HG03378 (cell line): ENCODE data around the gene ACP6.

Experiments used
- ATAC-seq: cut with Tn5 transposase; IDR thresholded peaks from one replicate; pipeline ENCODE4 v1.9.1; 2021; ENCODE audit warnings: mild to moderate bottlenecking, moderate library complexity; ENCODE audit not compliant: unreplicated experiment

ACP6 gene

DNA sequence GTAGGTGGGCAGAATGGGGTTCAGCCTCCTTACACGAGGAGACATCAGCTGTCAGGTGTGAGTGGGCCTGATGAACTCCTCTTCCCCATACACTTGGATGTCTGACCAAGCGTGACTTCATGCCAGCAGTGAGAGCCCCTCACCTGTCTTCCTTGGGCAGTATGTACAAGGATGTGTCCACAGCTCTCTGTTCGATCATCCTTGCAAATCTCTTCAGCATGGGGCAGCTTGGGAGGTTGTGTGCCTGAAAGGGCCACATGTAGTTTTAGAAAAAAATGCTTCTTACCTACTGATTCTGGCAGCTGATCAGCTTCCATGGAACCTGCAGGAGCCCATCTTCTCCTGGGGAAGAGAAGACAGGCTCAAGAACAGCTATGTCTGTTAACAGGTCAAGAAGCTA is 18.0 kb downstream of the ACP6 start:
- no peak for ATAC-seq

DNA sequence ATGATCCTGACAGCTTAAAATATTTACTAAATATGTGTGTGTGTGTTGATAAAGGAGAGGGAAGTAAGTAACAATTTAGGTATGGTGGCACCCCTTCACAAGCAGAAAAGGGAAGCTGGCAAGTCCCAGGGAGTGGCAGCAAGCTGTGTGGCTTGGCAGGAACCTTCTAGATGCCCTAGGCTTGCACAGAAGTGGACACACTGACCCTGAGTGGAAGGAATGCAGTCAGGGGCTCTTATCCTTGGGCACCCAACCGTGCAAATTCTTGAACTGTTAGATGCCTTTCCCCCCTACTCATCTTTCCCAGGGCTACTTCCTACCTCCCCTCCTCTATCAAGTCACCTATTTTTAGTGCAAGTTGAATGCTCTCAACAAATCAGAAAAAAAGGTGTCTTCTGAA is 18.9 kb downstream of the ACP6 start:
- ATAC-seq: no peak

DNA sequence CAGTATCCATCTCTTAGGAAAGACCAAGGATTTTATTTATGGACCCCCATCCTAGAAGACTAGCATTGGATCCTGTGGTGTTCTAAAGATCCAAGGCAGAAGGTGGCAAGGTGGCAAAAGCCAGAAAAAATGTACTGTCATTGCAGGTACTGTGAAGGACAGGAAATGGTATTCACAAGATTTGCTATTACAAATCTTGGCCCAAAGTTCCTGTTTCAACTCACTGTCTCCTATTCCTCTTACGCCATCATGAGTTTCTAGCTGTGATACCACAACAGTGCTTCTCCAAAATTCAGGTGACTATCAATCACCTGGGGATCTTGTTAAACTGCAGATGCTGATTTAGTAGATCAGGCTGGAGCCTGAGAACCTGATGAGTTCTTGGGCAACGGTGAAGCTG is 21.4 kb downstream of the ACP6 start:
- ATAC-seq: no peak

DNA sequence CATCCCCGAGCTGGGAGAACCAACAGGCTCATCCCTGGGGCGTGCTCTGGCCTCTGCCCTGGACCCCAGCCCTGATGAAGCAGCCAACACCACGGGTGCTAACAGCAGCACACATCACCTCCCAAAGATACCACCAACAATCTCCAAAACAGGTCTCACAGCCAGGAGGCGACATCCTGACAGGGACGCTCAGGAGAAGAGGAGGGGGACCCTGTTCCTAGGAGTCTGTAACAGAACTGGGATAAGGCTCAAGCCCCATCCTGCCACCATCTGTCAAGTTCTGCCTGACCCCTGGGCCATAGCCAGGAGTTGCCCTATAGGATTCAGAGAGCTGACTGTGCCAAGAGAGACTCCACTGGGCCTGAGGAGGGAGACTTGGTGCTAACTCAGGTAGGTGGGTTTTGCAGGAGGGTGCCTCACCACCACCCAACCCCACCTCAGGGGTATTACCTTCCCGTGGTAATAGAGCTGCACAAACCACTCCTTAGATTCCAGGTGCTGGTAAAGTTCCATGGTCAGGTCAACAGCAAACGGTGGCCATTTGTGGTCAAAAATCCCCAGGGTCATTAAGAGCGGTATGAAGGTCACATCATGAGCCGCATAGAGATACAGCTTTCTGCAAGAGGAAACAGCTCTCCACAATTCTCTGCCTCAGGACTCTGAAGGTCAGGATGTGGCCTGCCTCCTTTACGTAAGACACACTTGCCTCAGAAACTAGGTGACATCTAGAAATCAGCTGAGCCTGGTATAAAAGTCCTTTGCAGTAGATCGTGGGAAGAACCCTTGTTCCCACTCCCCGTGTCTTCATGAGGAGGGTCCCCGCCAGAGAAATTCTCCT is 22.3 kb downstream of the ACP6 start:
- no peak for ATAC-seq

DNA sequence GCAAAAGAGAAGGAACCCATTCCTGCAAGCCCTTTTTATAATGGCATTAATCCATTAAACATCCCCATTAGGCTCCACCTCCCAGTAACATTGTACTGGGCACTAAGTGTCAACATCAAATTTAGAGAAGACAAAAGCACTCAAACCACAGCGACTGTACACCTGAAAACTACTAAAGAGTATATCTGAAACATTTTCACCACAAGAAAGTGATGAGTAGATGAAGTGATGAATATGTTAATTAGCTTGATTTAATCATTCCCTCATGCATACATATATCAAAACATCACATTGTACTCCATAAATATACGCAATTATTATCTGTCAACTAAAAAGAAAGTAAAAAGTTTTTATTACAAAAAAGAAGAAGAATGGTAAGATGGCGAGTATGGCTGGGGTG is 26.4 kb downstream of the ACP6 start:
- ATAC-seq: no peak

DNA sequence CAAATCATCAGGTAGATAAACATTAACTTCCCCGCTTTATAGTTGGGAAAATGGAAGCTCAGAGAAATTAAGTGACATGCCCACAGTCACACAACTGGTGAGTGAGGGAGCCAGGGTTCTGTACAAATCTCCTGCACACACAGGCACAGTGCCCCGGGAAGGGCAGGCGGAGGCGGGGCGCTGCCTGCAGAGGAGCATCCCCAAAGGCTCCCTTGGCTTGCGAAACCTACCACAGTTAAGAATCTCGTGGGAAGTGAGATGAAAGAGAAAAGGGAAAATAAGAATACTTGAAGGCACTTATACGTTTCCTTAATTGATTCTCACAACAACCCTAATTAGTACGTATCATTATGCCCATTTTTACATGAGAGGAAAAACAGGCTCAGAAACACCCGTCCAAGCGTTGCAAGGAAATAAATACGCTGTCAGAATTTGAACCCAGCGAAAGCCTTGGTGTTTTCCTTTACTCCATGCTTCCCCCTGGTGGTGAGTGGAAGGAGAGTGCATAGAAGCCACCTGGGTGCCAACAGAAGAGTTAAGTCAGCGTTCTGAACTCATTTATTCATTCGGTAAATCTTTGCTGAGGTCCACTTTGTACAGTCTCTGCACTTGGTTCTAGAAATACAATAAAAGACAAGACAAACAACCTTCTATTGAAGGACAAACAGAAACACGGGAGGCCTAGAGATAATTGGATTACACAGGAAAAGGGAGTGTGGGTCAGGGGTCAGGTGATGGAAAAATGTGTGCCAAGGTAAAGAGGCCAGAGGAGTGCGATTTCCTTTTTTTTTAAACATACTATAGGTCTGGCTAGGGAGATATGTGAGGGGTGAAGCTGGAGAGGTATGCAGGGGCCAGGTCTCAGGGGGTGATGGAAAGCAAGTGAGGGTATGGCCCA is 28.4 kb downstream of the ACP6 start:
- ATAC-seq: no peak

DNA sequence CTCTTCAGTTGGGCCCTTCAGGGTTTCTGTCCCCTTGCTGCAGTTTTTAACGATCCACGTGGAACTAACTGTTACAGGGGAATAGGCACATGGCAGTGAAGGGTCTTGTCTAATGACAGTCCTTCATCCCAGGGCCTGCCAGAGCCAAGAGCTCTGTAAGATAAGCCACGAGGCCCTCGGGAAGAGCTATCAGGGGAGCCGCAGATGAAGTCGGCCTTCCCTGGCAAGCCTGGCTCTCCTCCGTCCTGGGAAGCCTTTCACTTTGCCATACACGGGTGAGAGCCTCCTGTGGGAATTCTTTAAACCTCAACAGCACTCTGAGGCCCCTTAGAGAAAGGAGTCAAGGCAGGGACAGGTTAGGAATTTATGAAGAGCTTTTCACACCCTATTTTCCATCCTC is 29.0 kb downstream of the ACP6 start:
- no peak for ATAC-seq

DNA sequence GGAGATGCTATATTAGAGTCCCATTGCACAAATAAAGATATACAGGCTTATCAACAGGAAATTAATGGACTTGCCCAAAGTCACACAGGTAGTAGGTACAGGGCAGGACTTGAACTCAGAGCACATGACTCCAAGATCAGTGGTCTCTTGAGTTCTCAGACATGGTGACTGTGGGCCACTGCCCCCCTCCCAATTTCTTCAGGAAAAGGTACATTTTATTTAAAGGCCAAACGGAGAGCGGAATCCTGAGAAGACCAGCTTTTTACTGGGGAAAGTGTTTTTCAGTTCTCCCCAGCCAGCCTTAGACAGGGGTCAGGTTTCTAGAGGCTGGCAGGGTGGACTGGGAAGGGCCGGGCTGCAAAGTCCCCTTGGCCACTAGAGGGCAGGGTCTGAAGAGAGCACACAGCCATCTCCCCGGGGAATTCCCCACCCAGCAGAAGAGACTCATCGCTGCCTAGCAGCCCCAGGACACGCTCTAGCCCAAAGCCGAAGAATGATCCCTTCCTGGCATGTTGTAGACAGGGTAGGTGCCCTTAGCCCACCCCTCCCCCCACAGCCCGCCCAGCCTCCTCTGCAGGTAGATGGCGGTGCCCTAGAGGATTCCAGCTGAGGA is 29.7 kb downstream of the ACP6 start:
- ATAC-seq: peak; percentile 65

DNA sequence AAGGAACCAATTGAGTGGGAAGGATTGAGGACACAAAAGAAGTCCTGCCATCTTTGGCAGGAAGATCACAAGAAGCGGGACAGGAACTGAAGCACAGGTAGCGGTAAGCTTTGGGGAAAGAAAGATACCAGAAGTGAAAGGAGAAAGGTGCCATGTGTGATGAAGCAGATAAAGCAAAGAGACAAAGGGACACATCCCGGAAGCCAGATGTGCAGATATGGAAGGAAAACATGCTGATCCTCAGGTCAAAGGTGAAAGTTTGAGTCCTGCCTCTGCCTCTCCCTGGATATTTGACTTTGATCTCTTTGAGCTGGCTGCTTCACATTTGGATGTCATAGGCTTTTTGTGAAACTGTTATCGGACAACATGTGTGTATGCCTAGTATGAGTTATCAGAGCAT is 34.0 kb downstream of the ACP6 start:
- ATAC-seq: no peak

DNA sequence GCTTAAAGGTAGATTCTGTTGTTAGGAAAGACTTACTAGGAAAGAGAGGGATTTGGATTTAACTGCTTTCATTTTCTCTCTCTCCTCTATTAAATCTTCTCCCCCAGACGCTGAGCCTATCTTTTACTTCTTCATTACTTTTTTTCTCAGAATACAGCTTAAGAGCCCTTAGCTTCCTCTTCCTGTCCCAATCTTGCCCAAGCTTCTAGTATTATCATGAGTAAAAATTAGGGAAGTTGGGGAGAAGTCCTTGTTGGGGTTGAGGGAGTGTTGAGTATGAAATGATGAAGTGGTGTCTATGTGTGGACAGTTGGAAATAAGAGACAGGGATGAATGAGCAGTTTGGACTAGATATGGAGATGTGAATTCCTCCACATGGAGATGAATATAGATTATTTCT is 35.0 kb downstream of the ACP6 start:
- ATAC-seq: no peak

DNA sequence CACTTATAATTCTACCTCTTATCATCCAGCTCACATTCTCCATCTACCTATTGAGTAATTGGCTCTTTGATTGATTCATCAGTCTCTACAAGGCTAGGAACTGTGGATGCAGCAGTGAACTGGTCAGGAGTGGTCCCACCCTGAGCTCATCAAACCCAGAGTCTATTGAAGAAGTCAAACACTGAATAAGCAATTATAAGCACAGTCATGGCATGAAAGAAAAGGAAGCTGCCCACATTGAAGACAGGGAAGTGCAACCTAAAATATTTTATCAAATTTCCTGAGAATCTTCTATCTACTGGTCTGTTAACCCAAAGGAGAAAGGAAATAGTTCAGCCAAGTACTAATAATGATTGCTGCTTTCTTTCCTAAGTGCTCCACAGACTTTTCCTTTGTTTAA is 35.7 kb downstream of the ACP6 start:
- no peak for ATAC-seq

DNA sequence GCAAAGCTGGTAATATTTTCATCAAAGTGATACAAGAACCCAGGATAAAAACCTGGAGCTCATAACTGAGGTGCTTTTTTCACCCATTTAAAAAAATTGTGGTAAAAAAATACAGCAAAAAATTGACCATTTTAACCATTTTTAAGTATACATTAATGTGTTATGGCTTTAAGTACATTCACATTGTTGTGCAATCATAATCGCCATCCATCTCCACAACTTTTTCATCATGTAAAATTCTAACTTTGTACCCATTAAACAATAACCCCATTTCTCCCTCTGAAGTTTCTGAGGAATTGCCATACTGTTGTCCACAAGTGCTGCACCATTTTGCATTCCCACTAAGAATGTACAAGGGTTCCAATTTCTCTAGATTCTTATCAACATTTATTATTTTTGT is 36.6 kb downstream of the ACP6 start:
- no peak for ATAC-seq

DNA sequence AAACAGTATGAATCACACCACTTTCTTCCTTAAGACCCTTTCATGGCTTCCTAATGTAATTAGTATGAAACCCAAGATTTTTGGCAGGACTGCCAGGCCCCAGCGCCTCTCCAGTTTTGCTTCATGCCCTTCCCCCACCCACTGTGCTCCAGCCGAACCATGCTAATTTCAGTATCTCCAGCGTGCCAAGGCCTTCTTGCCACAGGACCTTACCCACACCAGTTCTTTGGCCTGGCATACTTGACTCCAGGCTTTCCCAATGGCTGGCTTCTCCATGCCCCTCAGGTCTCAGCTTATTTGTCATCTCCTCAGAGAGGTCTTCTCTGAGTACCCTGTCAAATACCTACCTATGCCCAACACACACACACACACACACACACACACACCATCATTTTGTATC is 38.5 kb downstream of the ACP6 start:
- ATAC-seq: no peak

DNA sequence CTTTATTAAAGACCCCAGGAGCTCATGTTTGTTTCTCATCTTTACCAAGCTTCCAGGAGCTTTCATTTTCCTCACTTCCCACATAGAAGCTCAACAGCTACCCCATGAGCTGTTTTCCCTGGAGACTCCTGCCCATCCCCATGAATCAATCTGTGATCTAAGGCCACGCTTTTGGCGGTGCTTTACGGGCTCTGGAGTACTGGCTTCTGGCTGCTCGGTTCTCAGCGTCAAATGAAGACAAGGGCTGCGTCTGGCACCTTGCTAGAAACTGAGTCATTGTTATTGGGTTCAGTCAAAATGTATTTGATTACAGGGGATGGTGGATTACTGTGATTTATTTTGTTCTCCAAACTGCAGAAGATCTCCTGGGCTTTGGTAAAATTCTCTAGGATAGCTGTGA is 39.9 kb downstream of the ACP6 start:
- no peak for ATAC-seq

DNA sequence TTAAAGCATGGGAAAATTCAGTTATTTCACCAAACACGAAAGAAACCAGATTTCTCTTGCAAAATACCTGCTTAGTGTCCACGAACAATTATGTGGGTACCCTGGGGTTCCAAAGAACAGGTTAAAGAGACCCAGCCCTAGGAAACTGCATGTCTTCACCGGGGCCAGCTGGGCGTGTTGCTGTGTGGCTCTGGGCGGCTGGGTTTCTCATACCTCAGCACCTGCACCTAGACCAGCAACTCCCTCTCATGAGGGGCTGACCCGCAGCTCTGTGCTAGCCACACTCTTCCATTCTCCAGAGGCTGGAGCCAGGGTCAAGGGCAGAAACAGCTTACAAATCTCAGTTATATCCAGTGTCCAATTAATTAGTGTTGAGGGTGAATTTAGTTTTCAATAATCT is 40.3 kb downstream of the ACP6 start:
- no peak for ATAC-seq

DNA sequence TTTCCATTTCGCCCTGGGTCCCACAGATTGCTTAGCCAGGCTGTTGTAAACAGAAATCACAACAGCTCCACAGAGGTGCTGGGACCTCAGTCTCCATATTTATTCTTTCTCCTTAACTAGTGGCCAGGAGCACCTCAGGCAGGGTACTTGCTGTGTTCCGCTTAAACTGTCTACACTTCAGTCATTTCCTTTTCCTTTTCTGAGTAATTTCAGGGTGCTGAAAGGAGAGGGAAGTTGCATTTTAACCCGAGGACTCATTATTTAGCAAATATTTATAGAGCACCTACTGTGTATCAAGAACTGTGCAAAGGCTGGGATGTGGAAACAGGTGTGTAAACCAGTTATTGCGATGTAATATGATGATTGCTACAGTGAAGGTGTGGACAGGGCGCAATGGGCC is 41.9 kb downstream of the ACP6 start:
- no peak for ATAC-seq

DNA sequence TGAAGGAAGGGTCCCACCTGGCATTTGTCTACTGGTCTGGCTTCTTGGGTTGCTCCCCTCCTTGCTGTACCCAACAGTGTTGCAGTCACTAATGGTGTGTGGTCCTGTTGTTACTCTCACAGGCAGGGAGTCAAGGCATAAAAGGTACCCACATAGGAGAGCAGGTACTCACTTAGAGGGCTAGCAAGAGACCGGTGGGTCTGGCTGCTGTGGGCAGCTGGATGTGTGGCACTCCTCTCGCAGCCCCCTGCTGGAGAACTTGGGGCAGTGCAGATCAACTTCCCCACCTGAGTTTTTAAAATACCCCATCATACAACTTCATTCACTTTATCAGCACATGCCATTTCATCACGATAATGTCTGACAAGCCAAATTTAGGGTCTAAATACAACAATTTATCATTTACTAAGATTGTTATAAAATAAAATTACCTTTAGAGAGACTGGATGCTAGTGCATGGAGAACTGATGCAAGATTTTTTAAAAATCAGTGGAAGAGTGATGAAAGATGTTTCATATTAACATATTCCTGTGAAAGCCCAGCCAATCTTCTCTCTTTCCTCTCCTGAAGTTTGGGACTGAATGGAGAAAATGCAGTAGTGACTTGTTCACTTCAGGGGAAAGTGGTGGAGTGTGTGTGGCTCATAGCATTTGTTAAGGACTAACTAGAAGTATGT is 42.8 kb downstream of the ACP6 start:
- ATAC-seq: no peak

DNA sequence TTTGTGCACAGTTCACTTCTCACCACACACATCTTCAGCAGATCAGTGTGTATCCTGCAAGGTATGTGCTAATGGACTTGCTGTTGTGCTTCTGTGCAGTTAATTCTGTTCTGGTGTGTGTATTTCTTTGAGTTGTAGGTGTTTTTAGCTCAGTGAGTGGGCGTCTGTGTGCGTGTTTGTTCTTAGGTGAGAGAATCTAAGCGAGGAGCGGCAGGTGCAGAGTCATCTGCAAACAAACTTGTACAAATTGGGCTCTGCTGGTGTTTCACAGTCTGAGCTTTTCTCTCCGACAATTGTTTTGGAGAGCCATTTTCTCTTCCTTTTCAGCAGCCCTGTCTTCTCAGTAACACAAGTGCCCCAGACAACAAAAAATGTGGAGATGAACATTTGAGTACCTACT is 43.6 kb downstream of the ACP6 start:
- ATAC-seq: no peak

DNA sequence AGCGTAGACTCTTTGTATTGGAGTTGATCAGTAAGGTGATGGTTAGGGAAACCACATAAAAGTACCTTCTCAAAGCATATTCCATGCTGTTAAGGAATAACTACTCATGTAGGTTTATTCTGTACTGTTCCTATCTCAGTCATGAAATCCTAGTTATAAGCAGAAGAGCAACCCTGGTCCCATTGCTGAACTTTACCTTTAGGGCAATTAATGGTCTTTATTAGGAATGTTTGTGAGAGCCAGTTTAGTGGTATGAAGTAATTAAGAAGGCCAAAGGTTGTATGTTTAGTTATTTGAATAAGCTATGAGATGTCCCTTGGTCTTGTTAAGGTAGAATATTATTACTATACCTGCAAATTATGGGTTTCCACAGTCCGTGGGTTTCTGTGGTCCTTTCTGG is 44.0 kb downstream of the ACP6 start:
- no peak for ATAC-seq

DNA sequence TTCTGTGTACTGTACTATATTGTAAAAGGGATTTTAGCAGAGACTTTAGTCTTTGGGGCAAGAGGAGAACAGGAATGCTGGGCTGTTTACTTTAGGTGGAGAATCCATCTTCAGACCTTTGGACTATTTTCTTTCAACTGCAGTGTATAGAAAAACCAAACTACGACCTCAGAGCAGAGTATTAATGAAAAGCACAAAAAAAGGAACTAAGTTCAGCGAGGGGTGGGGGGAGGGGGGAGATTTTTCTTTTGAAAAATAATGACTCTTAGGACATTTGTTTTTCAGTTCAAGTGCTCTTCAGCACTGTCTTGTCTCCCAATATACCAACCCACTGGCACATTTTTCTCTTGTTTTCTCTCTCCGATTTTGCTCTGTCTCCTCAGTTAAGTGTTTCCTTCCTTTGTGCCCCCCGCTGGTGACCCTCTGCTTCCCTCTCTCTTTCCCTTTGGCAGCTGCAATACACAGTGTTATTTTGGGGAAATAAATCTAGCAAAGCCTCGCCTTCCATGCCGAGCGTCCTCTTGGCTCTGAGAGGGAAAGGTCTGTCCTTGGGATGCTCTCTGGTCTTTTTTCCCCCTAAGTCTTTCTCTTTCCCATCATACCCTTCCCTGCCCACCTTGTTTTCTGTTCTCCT is 44.8 kb downstream of the ACP6 start:
- no peak for ATAC-seq

DNA sequence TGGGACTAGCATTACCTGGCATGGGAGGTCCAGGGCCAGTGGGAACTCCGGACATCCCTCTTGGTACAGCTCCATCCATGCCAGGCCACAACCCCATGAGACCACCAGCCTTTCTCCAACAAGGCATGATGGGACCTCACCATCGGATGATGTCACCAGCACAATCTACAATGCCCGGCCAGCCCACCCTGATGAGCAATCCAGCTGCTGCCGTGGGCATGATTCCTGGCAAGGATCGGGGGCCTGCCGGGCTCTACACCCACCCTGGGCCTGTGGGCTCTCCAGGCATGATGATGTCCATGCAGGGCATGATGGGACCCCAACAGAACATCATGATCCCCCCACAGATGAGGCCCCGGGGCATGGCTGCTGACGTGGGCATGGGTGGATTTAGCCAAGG is 45.8 kb downstream of the ACP6 start:
- ATAC-seq: no peak
